Liver (tissue), 9 donors: ENCODE data around the gene SP110. TPM values are rescaled to one million over a fixed set of nuclear protein-coding genes. Genes with fewer than 3 reads are reported as not detected.

Source experiments
- DNase-seq: peaks from one replicate; pipeline ENCODE4 v3.0.0-alpha.2; 2017; ENCODE audit warnings: low spot score
- H3K27ac ChIP-seq, 2 donors: one replicate each; pipeline ENCODE4 v1.7.0; 2013; ENCODE audit warnings: inconsistent platforms in 2 of 2, low read length in 2 of 2, control low read depth in 1 of 2, low read depth in 1 of 2, mild to moderate bottlenecking in 1 of 2
- H3K27me3 ChIP-seq, 4 donors: one replicate each; pipeline versions ENCODE4 v1.6.1 to v1.7.0; 2013; ENCODE audit warnings: low read length in 3 of 4, inconsistent platforms in 1 of 4, mild to moderate bottlenecking in 1 of 4, moderate library complexity in 1 of 4; ENCODE audit not compliant: control insufficient read depth in 4 of 4, insufficient read depth in 4 of 4
- H3K36me3 ChIP-seq, 4 donors: one replicate each; pipeline versions ENCODE4 v1.6.1 to v1.7.0; 2013; ENCODE audit warnings: low read length in 3 of 4, mild to moderate bottlenecking in 3 of 4, low read depth in 1 of 4, moderate library complexity in 1 of 4; ENCODE audit not compliant: control insufficient read depth in 4 of 4, insufficient read depth in 3 of 4
- H3K4me1 ChIP-seq, 4 donors: one replicate each; pipeline versions ENCODE4 v1.6.1 to v1.7.0; 2013; ENCODE audit warnings: low read length in 3 of 4, mild to moderate bottlenecking in 3 of 4, moderate library complexity in 1 of 4; ENCODE audit not compliant: control insufficient read depth in 4 of 4, insufficient read depth in 4 of 4
- H3K4me3 ChIP-seq, 3 donors: one replicate each; pipeline versions ENCODE4 v1.6.1 to v1.7.0; 2013; ENCODE audit warnings: low read length in 3 of 3, control low read depth in 1 of 3, low read depth in 1 of 3, mild to moderate bottlenecking in 1 of 3
- H3K9ac ChIP-seq, 2 donors: one replicate each; pipeline ENCODE4 v1.7.0; 2013; ENCODE audit warnings: low read length in 2 of 2, mild to moderate bottlenecking in 2 of 2, moderate library complexity in 2 of 2, control low read depth in 1 of 2, low read depth in 1 of 2
- H3K9me3 ChIP-seq, 4 donors: one replicate each; pipeline versions ENCODE4 v1.6.1 to v1.7.0; 2013; ENCODE audit warnings: low read length in 3 of 4; ENCODE audit not compliant: control insufficient read depth in 4 of 4
- CTCF ChIP-seq: fragments of 150-350 bp; IDR thresholded peaks from 2 replicates; pipeline ENCODE4 v1.5.1; 2017; ENCODE audit warnings: improper control_type of control experiment, low read depth, low read length; ENCODE audit not compliant: missing input control
- EGR1 ChIP-seq, 2 donors: IDR thresholded peaks; 2 replicates each; pipeline ENCODE4 v1.6.1; 2016 to 2018; ENCODE audit warnings: antibody characterized with exemption in 2 of 2, low read depth in 2 of 2
- FOXA1 ChIP-seq: IDR thresholded peaks from 2 replicates; pipeline ENCODE4 v1.6.1; 2016; ENCODE audit warnings: antibody characterized with exemption
- FOXA2 ChIP-seq: IDR thresholded peaks from 2 replicates; pipeline ENCODE4 v1.6.1; 2016; ENCODE audit warnings: antibody characterized with exemption
- GABPA ChIP-seq, 2 donors: IDR thresholded peaks in 1 of 2; conservative IDR thresholded peaks in 1 of 2; 2 replicates each; pipeline ENCODE4 v1.6.1; 2016; ENCODE audit warnings: antibody characterized with exemption in 2 of 2, mild to moderate bottlenecking in 1 of 2, moderate library complexity in 1 of 2
- HNF4A ChIP-seq, 2 donors: conservative IDR thresholded peaks; 2 replicates each; pipeline ENCODE4 v1.6.1; 2016; ENCODE audit warnings: antibody characterized with exemption in 2 of 2, mild to moderate bottlenecking in 2 of 2
- HNF4G ChIP-seq: IDR thresholded peaks from 2 replicates; pipeline ENCODE4 v1.6.1; 2016; ENCODE audit warnings: antibody characterized with exemption
- JUND ChIP-seq, 2 donors: IDR thresholded peaks; 2 replicates each; pipeline ENCODE4 v1.6.1; 2016; ENCODE audit warnings: antibody characterized with exemption in 2 of 2
- MAX ChIP-seq: IDR thresholded peaks from 2 replicates; pipeline ENCODE4 v1.6.1; 2016; ENCODE audit warnings: antibody characterized with exemption
- NR2F2 ChIP-seq: IDR thresholded peaks from 2 replicates; pipeline ENCODE4 v1.6.1; 2016; ENCODE audit warnings: antibody characterized with exemption
- RAD21 ChIP-seq, 2 donors: IDR thresholded peaks; 2 replicates each; pipeline ENCODE4 v1.6.1; 2016; ENCODE audit warnings: antibody characterized with exemption in 2 of 2, mild to moderate bottlenecking in 2 of 2
- RXRA ChIP-seq, 2 donors: IDR thresholded peaks; 2 replicates each; pipeline ENCODE4 v1.6.1; 2017 to 2018; ENCODE audit warnings: antibody characterized with exemption in 2 of 2, mild to moderate bottlenecking in 1 of 2
- SP1 ChIP-seq: IDR thresholded peaks from 2 replicates; pipeline ENCODE4 v1.6.1; 2018; ENCODE audit warnings: antibody characterized with exemption, mild to moderate bottlenecking
- TAF1 ChIP-seq: conservative IDR thresholded peaks from 2 replicates; pipeline ENCODE4 v1.6.1; 2016; ENCODE audit warnings: antibody characterized with exemption, mild to moderate bottlenecking
- YY1 ChIP-seq: IDR thresholded peaks from 2 replicates; pipeline ENCODE4 v1.6.1; 2016; ENCODE audit warnings: antibody characterized with exemption, mild to moderate bottlenecking
- ZBTB33 ChIP-seq: IDR thresholded peaks from 2 replicates; pipeline ENCODE4 v1.6.1; 2016; ENCODE audit warnings: antibody characterized with exemption
- WGBS: extraction: QIAGEN DNeasy Blood & Tissue Kit; methylation state at CpG from one replicate; pipeline ENCODE4 v1.1.7; 2013; 5-methylcytosine and 5-hydroxymethylcytosine counted together
- polyA plus RNA-seq, 2 donors: library from polyadenylated mRNA; stranded (reverse) in 1 of 2; unstranded in 1 of 2; fragments of 200-250 nt in 1 of 2; fragments of >200 nt in 1 of 2; fragmentation: Nextera tagmentation in 1 of 2; extraction: Ambion mirVana in 1 of 2; gene quantifications; one replicate each; pipeline versions ENCODE4 v1.2.1 to v1.2.3, GENCODE V29; 2013 to 2015
- total RNA-seq, 2 donors: library from RNA; depleted of rRNA; stranded (reverse); fragments of >200 nt; gene quantifications; one replicate each; pipeline ENCODE4 v1.2.3, GENCODE V29; 2014
- TF ChIP-seq, protein P1 (sequence below): IDR thresholded peaks from 2 replicates; pipeline ENCODE4 v1.6.1; 2016; ENCODE audit warnings: antibody characterized with exemption
- donor health status: healthy.
- donor health status: healthy.
- donor health status: healthy.
- donor health status: healthy.
- donor health status: healthy.

SP110 gene
- total and polyA plus RNA-seq, 4 donors = 5.3 to 15.4 (median 8.2) TPM

GRCh38 chr2:230176996-230177395, 42.8 kb downstream of the SP110 start:
- Histone ChIP-seq H3K36me3 (peaks cover 11 to 58% (median 42%) of the 10 kb centered on the region in 4 donors), H3K4me3 (no peak overlapping the region), H3K27ac (no peak overlapping the region), H3K9ac (no peak overlapping the region), H3K27me3 (no peaks in the 10 kb centered on the region), H3K9me3 (no peaks in the 10 kb centered on the region), H3K4me1 (no peaks in the 10 kb centered on the region)
- TF ChIP-seq TAF1 (no peak), RAD21 (IDR thresholded peaks at IDR 0.05) (no peak), CTCF (no peak), MAX (no peak), GABPA (IDR thresholded peaks at IDR 0.05 in 1 of 2, conservative IDR thresholded peaks at IDR 0.05 in 1 of 2) (no peak), NR2F2 (no peak)
- 99% methylated on average over 3 of the region's 3 CpGs for WGBS
- DNase-seq = peak; percentile 3

DNA sequence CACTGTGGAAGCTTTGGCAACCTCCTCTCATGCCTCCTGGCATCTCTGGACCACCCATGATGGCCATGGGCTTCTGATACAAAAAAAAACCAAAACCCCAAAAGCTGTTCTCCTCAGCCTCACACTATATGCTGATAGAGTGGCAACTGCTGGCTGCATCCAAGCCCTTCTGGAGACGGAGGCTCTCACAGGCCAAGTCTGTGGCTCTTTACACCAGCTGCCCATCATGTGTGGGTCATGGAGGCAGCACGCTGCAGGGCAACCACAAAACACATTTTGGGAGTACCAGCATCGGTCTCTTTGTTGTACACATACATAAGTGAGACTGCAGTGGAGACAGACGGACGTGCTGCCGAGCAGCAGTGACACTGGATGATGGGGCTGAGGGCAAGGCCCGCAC, 45.3 kb downstream of the SP110 start:
- no peak for TF ChIP-seq YY1
- no peak for TF ChIP-seq ZBTB33
- TF ChIP-seq JUND (IDR thresholded peaks at IDR 0.05) = no peak
- no peak for TF ChIP-seq RXRA (IDR thresholded peaks at IDR 0.05)
- TF ChIP-seq NR2F2 = no peak
- no peak for TF ChIP-seq MAX
- no peak for TF ChIP-seq HNF4A (conservative IDR thresholded peaks at IDR 0.05)
- TF ChIP-seq FOXA1 = no peak
- no peak for TF ChIP-seq TAF1
- no peak for TF ChIP-seq HNF4G
- no peak for TF ChIP-seq SP1
- no peak for TF ChIP-seq CTCF
- TF ChIP-seq FOXA2 = no peak
- no peak for TF ChIP-seq GABPA (IDR thresholded peaks at IDR 0.05 in 1 of 2, conservative IDR thresholded peaks at IDR 0.05 in 1 of 2)
- TF ChIP-seq, protein P1, sequence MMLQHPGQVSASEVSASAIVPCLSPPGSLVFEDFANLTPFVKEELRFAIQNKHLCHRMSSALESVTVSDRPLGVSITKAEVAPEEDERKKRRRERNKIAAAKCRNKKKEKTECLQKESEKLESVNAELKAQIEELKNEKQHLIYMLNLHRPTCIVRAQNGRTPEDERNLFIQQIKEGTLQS = no peak
- TF ChIP-seq RAD21 (IDR thresholded peaks at IDR 0.05) = no peak
- TF ChIP-seq EGR1 (IDR thresholded peaks at IDR 0.05; ENCODE audit: low read depth in 2 of 2) = no peak
- DNase-seq = peak; percentile 24
- peaks cover 9 to 48% (median 35%) of the 10 kb centered on the region in 4 donors for H3K36me3 ChIP-seq
- 90% methylated on average over 7 of the region's 7 CpGs for WGBS
- no peak overlapping the region for H3K4me3 ChIP-seq
- H3K9ac ChIP-seq = no peak overlapping the region
- no peaks in the 10 kb centered on the region for H3K27me3 ChIP-seq
- H3K4me1 ChIP-seq = no peaks in the 10 kb centered on the region
- no peak overlapping the region for H3K27ac ChIP-seq
- no peaks in the 10 kb centered on the region for H3K9me3 ChIP-seq
